GM12892 (cell line): ENCODE measurements around the gene ASTN2.

Experiments used
- DNase-seq: peaks from one replicate; pipeline ENCODE4 v3.0.0; 2011; ENCODE audit not compliant: insufficient read length
- FAIRE-seq: peaks from 2 replicates; lab custom pipeline; 2011; peaks lifted over from hg19 to GRCh38; lab: Jason Lieb, UNC
- POLR2A ChIP-seq: IDR thresholded peaks from 2 replicates; pipeline ENCODE4 v1.6.1; 2011; ENCODE audit warnings: low read depth, low read length, control low read depth
- POLR2AphosphoS5 ChIP-seq: IDR thresholded peaks from 2 replicates; pipeline ENCODE4 v1.6.1; 2011; ENCODE audit warnings: low read depth, low read length, control low read depth
- TAF1 ChIP-seq: IDR thresholded peaks from 2 replicates; pipeline ENCODE4 v1.6.1; 2011; ENCODE audit warnings: low read depth, mild to moderate bottlenecking, control low read depth, low read length, borderline replicate concordance

Gene ASTN2

DNA sequence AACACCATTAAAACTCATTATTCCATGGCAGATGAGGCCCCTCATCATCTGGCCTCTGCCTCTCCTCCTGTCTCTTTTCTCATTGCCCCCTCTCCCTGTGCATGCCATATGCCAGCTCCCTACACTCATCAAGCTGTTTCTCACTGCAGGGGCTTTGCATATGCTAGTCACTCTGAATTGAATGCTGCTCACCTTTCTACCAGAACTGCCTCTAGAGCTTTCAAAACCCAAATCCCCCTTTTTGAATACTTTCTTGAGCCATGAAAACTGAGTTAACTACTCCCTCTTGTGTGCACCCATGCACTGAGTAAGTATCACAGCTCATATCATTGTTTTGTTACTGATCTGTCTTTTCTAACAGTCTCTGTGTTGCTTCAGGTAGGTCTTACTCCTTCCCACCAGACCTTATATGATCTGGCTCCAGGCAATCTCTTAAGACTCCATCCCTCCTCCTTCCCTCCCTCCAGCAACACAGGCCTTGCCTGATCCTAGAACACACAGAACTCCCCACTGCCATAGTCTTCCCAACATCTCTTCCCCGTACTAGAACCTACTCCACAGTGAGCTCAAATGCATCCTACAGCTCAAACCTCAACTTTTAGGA, 60.5 kb downstream of the ASTN2 start:
- no peak for FAIRE-seq
- TF ChIP-seq POLR2A: no peak
- TF ChIP-seq POLR2AphosphoS5: no peak
- DNase-seq: no peak

DNA sequence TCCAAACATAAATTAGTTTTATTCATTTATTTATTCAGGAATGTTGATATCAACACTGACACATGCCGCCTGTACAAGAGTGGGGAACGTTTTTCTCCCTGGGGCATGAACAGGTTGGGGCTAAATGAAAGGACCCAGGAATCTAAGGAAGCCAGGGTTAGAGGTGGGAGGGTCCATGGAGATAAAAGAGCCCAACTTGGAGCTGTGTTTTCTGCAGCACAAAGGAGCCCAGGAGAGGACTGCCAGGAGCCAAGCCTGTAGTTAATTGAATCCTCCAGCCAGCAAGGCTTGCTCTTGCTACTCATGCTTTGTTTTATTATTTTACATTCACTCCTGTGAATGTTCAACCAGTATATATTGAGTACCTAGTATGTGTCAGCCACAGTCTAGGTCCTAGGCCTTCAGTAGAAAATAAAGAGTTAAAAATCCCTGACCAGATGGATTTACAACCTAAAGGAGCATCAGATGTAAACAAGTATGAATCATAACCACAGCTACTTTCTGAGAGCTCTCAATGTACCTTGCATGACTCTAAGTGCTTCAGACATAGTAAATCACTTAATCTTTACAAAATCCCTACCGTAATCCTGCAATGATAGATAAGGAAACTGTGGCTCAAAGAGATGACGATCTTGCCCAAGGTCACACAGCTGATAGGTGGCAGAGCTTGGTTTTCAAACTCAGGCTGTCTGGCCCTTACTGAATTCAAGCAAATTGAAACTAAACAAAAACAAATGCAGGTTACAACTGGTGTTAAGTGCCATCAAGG, 69.8 kb downstream of the ASTN2 start:
- FAIRE-seq (no peak), DNase-seq (no peak)
- TF ChIP-seq POLR2AphosphoS5 (no peak), TAF1 (no peak), POLR2A (no peak)

DNA sequence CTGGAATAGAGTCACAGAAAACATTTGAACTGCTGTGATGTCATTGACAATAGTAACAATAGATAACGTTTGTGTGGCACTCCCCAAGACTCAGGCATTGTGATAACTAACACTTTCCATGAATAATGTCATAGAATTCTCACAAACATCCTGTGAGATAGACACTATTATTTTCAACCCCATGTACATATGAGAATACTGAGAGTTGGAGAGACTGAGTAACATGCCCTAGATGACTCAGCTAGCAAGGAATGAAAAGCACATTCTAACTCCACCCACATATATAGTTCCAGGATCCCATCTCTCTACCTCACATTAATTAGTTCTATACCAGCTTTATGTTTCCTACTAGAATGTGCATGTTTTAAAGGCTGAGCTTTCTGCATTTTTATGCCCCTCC, 71.4 kb downstream of the ASTN2 start:
- FAIRE-seq: no peak
- TF ChIP-seq POLR2AphosphoS5: no peak
- TF ChIP-seq TAF1: no peak
- TF ChIP-seq POLR2A: no peak
- no peak for DNase-seq

DNA sequence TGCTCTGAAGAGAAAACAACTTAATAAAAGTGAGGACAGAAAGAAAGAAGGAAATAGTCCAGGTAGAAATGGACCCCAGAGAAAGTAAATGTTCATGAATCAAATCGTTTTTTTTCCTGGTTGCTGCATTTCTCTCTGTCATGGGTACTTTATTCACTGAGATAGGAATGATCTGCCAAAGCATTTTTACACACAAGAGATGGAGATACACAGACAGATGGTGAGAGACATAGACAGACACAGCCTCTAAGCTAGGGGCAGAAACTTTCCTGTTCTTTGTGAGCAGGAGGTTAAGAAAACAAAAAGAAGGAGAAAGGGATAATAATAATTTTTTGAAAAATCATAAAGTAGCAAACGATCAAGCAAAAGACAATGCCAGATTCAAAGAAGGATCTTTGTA, 73.7 kb downstream of the ASTN2 start:
- FAIRE-seq: no peak
- TF ChIP-seq POLR2A (no peak), TAF1 (no peak), POLR2AphosphoS5 (no peak)
- no peak for DNase-seq

DNA sequence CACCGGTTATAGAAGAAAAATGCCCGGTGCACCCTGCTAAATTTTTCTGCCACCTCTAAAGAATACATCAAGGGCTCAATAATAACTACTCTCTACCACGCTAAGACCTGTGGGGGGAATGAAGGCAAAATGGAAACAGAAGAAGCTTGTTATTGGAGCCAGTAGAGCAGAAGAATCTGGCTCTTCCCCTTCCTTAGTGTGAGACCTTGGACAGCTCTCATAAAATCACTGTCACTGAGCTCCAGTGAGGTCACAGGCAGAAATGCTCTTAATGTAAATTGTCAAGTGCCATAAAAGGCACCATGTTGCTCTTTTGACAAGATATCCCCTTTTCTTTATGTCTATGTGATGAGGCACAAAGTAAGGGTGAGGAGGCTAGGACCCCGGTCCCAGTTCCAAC, 74.4 kb downstream of the ASTN2 start:
- FAIRE-seq: no peak
- no peak for DNase-seq
- TF ChIP-seq POLR2A (no peak), POLR2AphosphoS5 (no peak), TAF1 (no peak)

DNA sequence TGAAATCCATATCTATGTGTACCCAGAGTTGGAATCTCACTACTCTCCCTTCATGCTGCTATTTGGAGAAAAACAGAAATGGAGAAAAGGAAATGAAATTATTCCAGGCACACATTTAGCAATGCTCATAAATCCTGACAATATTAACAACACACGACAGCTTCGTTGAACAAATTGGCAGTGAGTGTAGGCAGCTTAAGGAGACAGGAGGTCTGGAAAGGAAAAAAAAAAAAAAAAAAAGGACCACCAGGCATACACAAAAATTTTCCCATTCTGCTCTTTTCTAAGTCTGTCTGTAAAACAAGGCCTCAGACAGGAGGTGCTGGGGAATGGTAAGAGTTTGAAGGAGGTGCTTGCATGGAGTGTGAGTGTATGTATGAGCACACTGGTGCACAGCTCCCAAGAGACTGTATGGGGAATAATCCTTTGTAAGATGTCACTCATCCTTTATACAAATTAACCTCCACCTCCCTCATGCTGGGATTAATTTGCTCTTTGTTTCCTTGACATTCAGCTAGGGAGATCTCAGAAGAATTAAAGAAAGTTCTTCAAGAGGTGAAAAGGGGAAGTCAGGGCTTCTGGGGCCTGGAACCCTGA, 78.9 kb downstream of the ASTN2 start:
- FAIRE-seq (no peak), DNase-seq (no peak)
- TF ChIP-seq POLR2AphosphoS5 (no peak), TAF1 (no peak), POLR2A (no peak)

DNA sequence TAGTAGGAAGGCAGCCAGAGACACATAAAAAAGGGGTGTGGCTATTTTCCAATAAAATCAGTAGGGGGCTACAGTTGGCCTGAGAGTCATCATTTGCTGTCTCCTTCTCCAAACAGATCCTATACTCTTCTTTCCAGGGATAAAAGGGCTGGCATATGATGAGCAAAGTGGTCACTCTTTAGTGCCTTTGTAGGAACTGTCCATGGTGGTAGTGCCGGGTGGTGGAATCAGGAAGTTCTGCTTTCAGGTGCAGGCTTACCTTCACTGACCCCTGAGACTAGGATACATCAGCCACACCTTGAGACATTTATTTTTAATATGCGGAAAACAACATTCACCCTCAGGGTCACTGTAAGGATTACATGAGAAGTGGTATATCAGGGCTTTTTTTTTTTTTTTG, 80.8 kb downstream of the ASTN2 start:
- DNase-seq (no peak), FAIRE-seq (no peak)

DNA sequence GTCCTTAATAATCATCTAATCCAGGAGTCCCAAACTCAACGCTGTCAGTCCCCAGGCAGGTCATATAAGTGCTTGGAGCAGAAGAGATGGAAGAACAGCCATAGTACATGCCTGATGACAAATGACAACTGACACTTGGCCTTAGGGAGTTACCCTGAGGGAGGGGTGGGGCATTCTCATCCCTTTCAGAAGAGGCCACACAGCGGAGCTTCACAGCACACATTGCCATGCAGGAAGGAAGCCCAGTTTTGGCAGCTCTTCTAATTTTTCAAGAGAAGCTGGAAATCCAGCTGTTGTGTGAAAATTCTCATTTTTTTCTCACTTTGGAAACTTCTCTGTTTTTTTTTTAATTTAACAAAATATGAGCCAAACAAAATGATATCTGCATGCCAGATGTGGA, 89.0 kb downstream of the ASTN2 start:
- no peak for TF ChIP-seq TAF1
- TF ChIP-seq POLR2AphosphoS5: no peak
- no peak for TF ChIP-seq POLR2A
- no peak for FAIRE-seq
- DNase-seq: no peak

More for the DNA sequence above, 80.8 kb downstream of the ASTN2 start:
- TF ChIP-seq POLR2A: no peak
- TF ChIP-seq TAF1: no peak
- TF ChIP-seq POLR2AphosphoS5: no peak

DNA sequence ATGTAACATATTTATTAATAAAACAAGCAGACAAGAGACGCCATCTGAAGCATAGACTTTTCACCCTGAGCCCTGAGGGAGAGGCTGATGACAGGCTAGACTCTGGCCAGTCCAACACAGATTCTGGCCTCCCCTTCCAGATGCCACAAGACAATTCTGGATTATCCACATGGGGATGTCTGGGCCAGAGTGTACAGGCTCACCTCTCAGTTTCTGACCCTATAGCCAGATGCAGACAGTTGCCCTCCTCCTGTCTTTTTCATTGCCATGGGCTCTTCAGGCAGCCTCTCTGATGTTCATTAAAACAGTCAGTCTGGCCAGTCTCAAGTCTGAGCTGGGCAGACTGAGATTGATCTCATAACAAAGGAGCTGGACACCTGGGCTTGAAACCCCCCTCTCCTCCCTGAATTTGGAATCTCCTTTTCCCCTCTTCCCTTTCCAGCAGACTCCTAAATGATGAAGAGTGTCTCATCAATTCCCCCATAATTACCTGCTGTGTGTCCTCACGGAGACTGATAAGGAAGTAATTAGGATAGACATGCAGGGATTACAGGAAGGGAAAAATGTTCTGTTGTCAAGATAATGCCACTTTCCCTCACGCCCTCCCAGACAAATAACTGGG, 89.6 kb downstream of the ASTN2 start:
- TF ChIP-seq POLR2AphosphoS5 (no peak), TAF1 (no peak)
- FAIRE-seq (no peak), DNase-seq (no peak)

DNA sequence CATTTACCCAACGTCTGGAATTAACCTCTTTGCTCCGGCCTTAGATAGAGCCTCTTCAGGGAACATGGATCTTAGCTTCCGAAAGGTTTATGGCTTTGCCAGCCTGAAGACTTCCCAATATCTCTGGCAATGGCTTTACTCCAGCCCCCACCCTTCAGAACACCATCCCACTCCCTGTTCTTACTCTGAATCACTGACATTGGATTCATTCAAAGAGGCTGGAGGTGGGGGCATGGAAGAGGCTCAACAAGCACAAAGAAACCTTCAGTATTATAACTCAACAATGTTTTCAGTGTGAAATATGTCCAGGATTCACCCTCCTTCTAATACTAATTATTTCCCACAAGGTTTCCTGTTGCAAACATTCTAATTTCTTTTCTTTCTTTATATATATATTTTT, 91.5 kb downstream of the ASTN2 start:
- no peak for TF ChIP-seq POLR2A
- TF ChIP-seq POLR2AphosphoS5: no peak
- TF ChIP-seq TAF1: no peak
- DNase-seq: no peak
- FAIRE-seq: no peak

DNA sequence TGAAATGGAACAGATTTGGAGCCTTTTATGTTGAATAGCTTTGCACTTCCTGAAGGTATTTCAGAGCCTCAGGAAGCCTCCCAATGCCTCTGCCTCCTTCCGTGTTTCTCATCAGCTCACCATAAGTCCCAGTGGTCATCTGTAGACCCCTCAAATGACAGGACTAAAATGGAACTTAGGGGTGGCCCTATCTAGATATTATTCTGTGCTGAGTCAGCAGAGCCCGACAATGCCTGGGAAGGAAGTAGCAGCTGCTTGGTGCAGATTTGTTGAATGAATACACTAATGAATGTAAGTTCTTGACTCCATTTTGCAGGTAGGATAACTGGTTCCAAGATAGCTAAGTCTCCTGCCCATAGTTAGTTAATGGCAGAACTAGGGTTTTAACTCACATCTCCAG, 97.7 kb downstream of the ASTN2 start:
- FAIRE-seq (no peak), DNase-seq (no peak)
- no peak for TF ChIP-seq POLR2A
- no peak for TF ChIP-seq TAF1
- no peak for TF ChIP-seq POLR2AphosphoS5

DNA sequence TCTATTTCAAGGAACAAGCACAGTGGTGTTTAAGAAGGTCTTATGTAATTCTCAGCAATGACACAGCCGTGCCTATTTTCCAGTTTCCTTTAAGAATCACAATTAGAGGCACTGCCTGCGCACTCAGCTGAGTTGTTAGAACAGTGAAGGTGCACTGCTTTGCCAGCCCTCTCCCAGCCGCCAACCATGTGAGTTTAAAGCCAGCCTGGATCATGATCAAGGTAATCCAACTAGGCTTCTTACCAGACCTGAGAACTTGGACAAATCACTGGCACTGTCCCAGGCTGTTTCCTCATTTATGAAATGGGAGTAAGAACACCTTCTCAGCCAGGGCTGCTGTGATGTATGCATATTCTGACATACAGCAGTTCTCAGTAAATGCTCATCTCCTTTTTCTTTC, 99.6 kb downstream of the ASTN2 start:
- no peak for TF ChIP-seq TAF1
- TF ChIP-seq POLR2AphosphoS5: no peak
- no peak for TF ChIP-seq POLR2A
- FAIRE-seq (no peak), DNase-seq (no peak)
